GM21515 (cell line): Measurements from ENCODE around the gene VSIG10L2.
A peak's percentile ranks its signal among the peaks of the same experiment; 100 is the strongest.
"Not testable (repeated sequence)": the region's sequence is repeated elsewhere in the genome, so short reads cannot be mapped to it uniquely, and the experiment has no call there.

Source experiments
- ATAC-seq: cut with Tn5 transposase; IDR thresholded peaks from one replicate; pipeline ENCODE4 v1.9.1; 2021; ENCODE audit not compliant: unreplicated experiment

The VSIG10L2 gene

GRCh38 chr11:125959511-125959910, 13.7 kb downstream of the VSIG10L2 start:
- ATAC-seq, result no peak

- no peak for ATAC-seq
Measured at GRCh38 chr11:125959931-125960330, 14.1 kb downstream of the VSIG10L2 start.

- no peak for ATAC-seq
Measured at GRCh38 chr11:125960771-125961170, 14.9 kb downstream of the VSIG10L2 start.

GRCh38 chr11:125967515-125967914, 21.7 kb downstream of the VSIG10L2 start:
- ATAC-seq, result no peak

- no peak for ATAC-seq
Measured at GRCh38 chr11:125968354-125968753, 22.5 kb downstream of the VSIG10L2 start.

GRCh38 chr11:125971618-125972017, 25.8 kb downstream of the VSIG10L2 start:
- no peak for ATAC-seq

- ATAC-seq, result no peak
Measured at GRCh38 chr11:125974284-125974683, 28.4 kb downstream of the VSIG10L2 start.

- no peak for ATAC-seq
Measured at GRCh38 chr11:125975634-125976033, 29.8 kb downstream of the VSIG10L2 start.

- no peak for ATAC-seq
Measured at GRCh38 chr11:125976156-125976555, 30.3 kb downstream of the VSIG10L2 start.

GRCh38 chr11:125977333-125977732, 31.5 kb downstream of the VSIG10L2 start:
- no peak for ATAC-seq

- no peak for ATAC-seq
Measured at GRCh38 chr11:125978181-125978716, 32.4 kb downstream of the VSIG10L2 start.

GRCh38 chr11:125978778-125979407, 33.0 kb downstream of the VSIG10L2 start:
- ATAC-seq, result no peak

- no peak for ATAC-seq
Measured at GRCh38 chr11:125979511-125979910, 33.7 kb downstream of the VSIG10L2 start.

- no peak for ATAC-seq
Measured at GRCh38 chr11:125980436-125980835, 34.6 kb downstream of the VSIG10L2 start.

GRCh38 chr11:125982348-125982730, 36.5 kb downstream of the VSIG10L2 start:
- ATAC-seq, result no peak

GRCh38 chr11:125985956-125986355, 40.1 kb downstream of the VSIG10L2 start:
- ATAC-seq, result not testable (repeated sequence)

- ATAC-seq, result no peak
Measured at GRCh38 chr11:125987066-125987641, 41.3 kb downstream of the VSIG10L2 start.

- no peak for ATAC-seq
Measured at GRCh38 chr11:125990244-125990643, 44.4 kb downstream of the VSIG10L2 start.

- no peak for ATAC-seq
Measured at GRCh38 chr11:125992893-125993292, 47.0 kb downstream of the VSIG10L2 start.

- ATAC-seq, result no peak
Measured at GRCh38 chr11:125994509-125994908, 48.7 kb downstream of the VSIG10L2 start.

GRCh38 chr11:125995313-125995712, 49.5 kb downstream of the VSIG10L2 start:
- ATAC-seq, result peak; percentile 94

GRCh38 chr11:125998267-125998666, 52.4 kb downstream of the VSIG10L2 start:
- ATAC-seq, result no peak
